Gastrocnemius medialis (tissue), 4 donors: Measurements from ENCODE around the gene SLC24A3.

Experiments used
- POLR2A ChIP-seq, 2 donors: fragments of 450-650 bp; IDR thresholded peaks; one replicate each; pipeline ENCODE4 v1.6.1; 2017; ENCODE audit warnings: antibody characterized with exemption in 2 of 2, mild to moderate bottlenecking in 2 of 2, moderate library complexity in 2 of 2
- TF ChIP-seq, protein P1 (sequence below), 5 experiments: fragments of 450-650 bp in 3 of 5; fragments of 200-600 bp in 2 of 5; sonication (generic) in 2 of 5; IDR thresholded peaks in 4 of 5; conservative IDR thresholded peaks in 1 of 5; 1 replicate in 4 of 5; 2 replicates in 1 of 5; pipeline ENCODE4 v1.5.1; 2016 to 2019; ENCODE audit warnings: antibody characterized with exemption in 5 of 5, mild to moderate bottlenecking in 3 of 5, moderate library complexity in 3 of 5

DNA sequence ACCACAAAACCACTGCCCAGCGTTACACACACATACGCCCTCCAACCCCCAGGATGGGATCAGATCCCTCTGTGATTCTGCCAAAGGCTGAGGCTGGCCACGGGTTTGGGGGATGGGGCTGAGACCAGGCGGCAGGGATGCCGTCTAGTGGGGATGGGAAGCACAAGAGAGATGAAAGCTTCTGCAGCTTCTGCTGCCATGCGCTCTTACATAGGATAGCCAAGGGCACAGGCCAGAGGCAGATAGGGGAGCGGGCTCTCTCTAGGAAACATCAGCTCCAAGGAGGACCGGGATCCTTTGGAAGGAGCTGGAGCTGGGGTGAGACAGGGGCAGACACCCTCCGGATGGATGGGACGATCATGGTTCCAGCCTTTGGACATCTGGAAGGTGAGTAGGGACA is 526.9 kb downstream of the SLC24A3 start:
- TF ChIP-seq, protein P1, sequence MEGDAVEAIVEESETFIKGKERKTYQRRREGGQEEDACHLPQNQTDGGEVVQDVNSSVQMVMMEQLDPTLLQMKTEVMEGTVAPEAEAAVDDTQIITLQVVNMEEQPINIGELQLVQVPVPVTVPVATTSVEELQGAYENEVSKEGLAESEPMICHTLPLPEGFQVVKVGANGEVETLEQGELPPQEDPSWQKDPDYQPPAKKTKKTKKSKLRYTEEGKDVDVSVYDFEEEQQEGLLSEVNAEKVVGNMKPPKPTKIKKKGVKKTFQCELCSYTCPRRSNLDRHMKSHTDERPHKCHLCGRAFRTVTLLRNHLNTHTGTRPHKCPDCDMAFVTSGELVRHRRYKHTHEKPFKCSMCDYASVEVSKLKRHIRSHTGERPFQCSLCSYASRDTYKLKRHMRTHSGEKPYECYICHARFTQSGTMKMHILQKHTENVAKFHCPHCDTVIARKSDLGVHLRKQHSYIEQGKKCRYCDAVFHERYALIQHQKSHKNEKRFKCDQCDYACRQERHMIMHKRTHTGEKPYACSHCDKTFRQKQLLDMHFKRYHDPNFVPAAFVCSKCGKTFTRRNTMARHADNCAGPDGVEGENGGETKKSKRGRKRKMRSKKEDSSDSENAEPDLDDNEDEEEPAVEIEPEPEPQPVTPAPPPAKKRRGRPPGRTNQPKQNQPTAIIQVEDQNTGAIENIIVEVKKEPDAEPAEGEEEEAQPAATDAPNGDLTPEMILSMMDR (IDR thresholded peaks at IDR 0.05 in 4 of 5, conservative IDR thresholded peaks at IDR 0.05 in 1 of 5), result no peak
- TF ChIP-seq POLR2A (IDR thresholded peaks at IDR 0.05), result no peak
